Calu3 (cell line): ENCODE results near the gene ZNF79. TPM values are rescaled to one million over a fixed set of nuclear protein-coding genes. Genes with fewer than 3 reads are reported as not detected.

Experiments
- BruUV-seq: library from RNA; stranded (reverse); fragments of 400-500 nt; replicated peaks from 2 replicates; lab custom pipeline; 2021; lab: Mats Ljungman, UMichigan
- CTCF ChIA-PET: fragments of 300-600 bp; sonication (Branson Sonifier 250); formaldehyde crosslinking; loops from one replicate; lab custom pipeline; 2022; ENCODE audit warnings: antibody characterized with exemption; lab: Charles Lee
- DNase-seq: peaks from one replicate; pipeline ENCODE4 v3.0.0; 2022
- H3K27ac Mint-ChIP-seq: one replicate; pipeline ENCODE4 v1.8.0; 2022; ENCODE audit warnings: mixed read lengths; ENCODE audit not compliant: unreplicated experiment
- H3K27me3 Mint-ChIP-seq: one replicate; pipeline ENCODE4 v1.8.0; 2022; ENCODE audit warnings: mixed read lengths; ENCODE audit not compliant: unreplicated experiment
- H3K36me3 Mint-ChIP-seq: one replicate; pipeline ENCODE4 v1.8.0; 2022; ENCODE audit warnings: mild to moderate bottlenecking, moderate library complexity, mixed read lengths; ENCODE audit not compliant: insufficient read depth, unreplicated experiment
- H3K4me1 Mint-ChIP-seq: one replicate; pipeline ENCODE4 v1.8.0; 2022; ENCODE audit warnings: mild to moderate bottlenecking, low read depth, mixed read lengths; ENCODE audit not compliant: unreplicated experiment
- H3K4me3 Mint-ChIP-seq: one replicate; pipeline ENCODE4 v1.8.0; 2022; ENCODE audit warnings: mild to moderate bottlenecking, low read depth, moderate library complexity, mixed read lengths; ENCODE audit not compliant: unreplicated experiment
- H3K9me3 Mint-ChIP-seq: one replicate; pipeline ENCODE4 v1.8.0; 2022; ENCODE audit warnings: low read depth, mixed read lengths; ENCODE audit not compliant: unreplicated experiment
- CTCF ChIP-seq: fragments of 200-600 bp; IDR thresholded peaks from one replicate; pipeline ENCODE4 v1.8.0; 2022; ENCODE audit warnings: antibody characterized with exemption; ENCODE audit not compliant: unreplicated experiment
- intact Hi-C: fragments of 100-400 bp; cut with micrococcal nuclease; formaldehyde crosslinking; loops from one replicate; pipeline ENCODE4 v1.10.0; 2022; ENCODE audit not compliant: unreplicated experiment
- total RNA-seq: library from RNA; stranded (reverse); gene quantifications from 2 replicates; pipeline ENCODE4 v1.2.3, GENCODE V29; 2022

ZNF79 gene
- total RNA-seq, 1 experiment from 2014 or later, result 7.0 TPM

DNA sequence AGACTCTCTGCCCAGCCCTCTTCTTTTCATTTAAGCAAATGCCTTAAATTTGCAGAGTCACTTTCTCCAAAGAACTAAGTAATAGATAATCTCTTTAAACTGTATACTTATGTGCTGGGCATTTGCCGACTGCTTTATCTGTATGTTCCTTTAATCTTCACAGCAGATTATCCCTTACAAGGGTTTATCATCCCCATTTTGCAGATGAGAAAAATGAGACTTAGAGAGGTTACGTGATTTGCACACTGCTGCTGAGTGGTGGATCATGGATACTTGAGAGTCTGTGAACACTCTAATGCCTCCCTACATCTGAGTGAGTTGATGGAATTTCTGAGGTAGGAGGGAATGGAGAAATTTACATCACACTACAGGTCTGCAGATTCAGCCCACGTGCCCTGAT, 4.2 kb downstream of the ZNF79 start:
- no peaks in the 10 kb centered on the region for H3K4me1 Mint-ChIP-seq
- no peaks in the 10 kb centered on the region for H3K9me3 Mint-ChIP-seq
- BruUV-seq, result no TSS peak
- H3K27me3 Mint-ChIP-seq, result no peaks in the 10 kb centered on the region
- DNase-seq, result no peak
- H3K4me3 Mint-ChIP-seq, result no peak overlapping the region
- H3K36me3 Mint-ChIP-seq, result peaks cover 28% of the 10 kb centered on the region
- intact Hi-C loops, result no loop called here
- CTCF ChIA-PET, result no interaction called here
- TF ChIP-seq CTCF, result no peak
- no peak overlapping the region for H3K27ac Mint-ChIP-seq

DNA sequence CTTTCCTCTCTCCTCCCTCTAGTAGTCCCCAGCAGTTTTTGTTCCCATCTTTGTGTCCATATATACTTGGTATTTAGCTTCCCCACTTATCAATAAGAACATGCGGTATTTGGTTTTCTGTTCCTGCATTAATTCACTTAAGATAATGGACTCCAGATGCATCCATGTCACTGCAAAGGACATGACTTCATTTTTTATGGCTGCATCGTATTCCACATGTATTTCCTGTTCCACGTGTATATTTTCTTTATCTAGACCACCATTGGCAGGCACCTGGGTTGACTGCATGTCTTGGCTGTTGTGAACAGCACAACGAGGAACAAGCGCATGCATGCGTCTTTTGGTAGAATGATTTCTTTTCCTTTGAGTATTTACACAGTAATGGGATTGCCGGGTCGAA, 6.2 kb downstream of the ZNF79 start:
- no peak overlapping the region for H3K4me3 Mint-ChIP-seq
- no peaks in the 10 kb centered on the region for H3K4me1 Mint-ChIP-seq
- no TSS peak for BruUV-seq
- no peaks in the 10 kb centered on the region for H3K27me3 Mint-ChIP-seq
- H3K9me3 Mint-ChIP-seq, result no peaks in the 10 kb centered on the region
- intact Hi-C loops, result no loop called here
- H3K36me3 Mint-ChIP-seq, result peaks cover 18% of the 10 kb centered on the region
- no peak for TF ChIP-seq CTCF
- H3K27ac Mint-ChIP-seq, result no peak overlapping the region
- no peak for DNase-seq
- CTCF ChIA-PET, result no interaction called here

DNA sequence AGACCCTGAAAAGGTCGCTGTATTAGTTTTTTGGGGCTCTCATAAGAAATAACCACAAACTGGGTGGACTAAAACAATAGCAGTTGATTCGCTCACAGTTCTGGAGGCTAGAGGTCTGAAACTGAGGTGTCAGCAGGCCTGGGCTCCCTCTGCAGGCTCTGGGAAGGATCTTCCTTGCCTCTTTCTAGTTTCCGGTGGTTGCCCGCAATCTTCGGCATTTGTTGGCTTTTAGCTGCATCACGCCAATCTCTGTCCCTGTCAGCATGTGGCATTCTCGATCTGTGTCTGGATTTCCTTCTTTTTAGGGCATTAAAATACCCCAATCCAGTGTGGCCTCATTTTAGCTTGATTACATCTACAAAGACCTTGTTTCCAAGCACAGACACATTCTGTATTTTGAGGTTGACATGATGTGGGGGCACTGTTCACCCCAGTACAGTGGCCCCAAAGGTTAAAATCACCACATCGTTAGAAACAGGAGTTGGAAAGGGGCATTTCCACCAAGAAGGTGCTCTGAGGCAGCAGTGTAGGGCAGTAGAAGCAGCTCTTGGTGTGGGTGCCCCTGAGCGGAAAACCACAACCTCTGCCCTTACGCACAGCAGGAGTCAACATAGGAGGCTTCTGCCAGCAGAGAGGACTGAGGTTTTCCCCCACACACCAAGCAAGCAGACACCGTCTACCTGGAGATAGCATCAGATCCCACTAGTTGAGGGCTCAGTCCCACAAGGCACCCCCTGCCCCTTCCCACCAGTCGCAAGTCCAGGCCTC, 13.5 kb downstream of the ZNF79 start:
- Mint-ChIP-seq H3K4me1 (no peaks in the 10 kb centered on the region), H3K27me3 (no peaks in the 10 kb centered on the region), H3K4me3 (no peak overlapping the region), H3K36me3 (peaks cover 33% of the 10 kb centered on the region), H3K27ac (no peak overlapping the region), H3K9me3 (peaks cover 7% of the 10 kb centered on the region)
- CTCF ChIA-PET, result interaction anchor here (1.2 kb wide), 1 partner anchor 11 kb away, joined by 3 read pairs; no protein-coding TSS in a partner anchor
- intact Hi-C loops, result no loop called here
- no peak for TF ChIP-seq CTCF
- BruUV-seq, result no TSS peak
- no peak for DNase-seq

DNA sequence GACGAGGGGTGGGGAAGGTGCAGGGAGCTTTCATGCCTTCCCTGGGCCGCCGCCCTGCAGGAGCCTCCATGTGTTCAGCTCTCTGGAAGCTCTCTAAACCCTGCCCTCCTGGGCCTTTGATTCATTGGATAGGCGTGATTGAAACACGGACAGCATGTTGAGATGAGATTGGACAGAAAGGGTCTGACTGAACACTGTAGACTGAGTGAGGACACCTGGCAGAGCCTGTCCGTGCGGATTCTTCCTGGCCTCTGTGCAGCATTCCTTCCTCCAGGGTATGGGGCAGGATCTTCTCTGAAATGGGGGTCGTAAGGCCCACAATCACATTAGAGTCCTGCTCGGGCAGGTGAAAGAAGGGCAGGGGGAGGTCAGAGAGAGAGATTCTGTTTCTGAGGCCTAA, 14.2 kb downstream of the ZNF79 start:
- Mint-ChIP-seq H3K4me3 (no peak overlapping the region), H3K9me3 (peaks cover 7% of the 10 kb centered on the region), H3K4me1 (no peaks in the 10 kb centered on the region), H3K27me3 (no peaks in the 10 kb centered on the region), H3K36me3 (peaks cover 38% of the 10 kb centered on the region), H3K27ac (no peak overlapping the region)
- CTCF ChIA-PET, result interaction anchor here (1.2 kb wide), 1 partner anchor 10 kb away, joined by 3 read pairs; no protein-coding TSS in a partner anchor
- TF ChIP-seq CTCF, result no peak
- intact Hi-C loops, result no loop called here
- no TSS peak for BruUV-seq
- no peak for DNase-seq
